ENCODE results near the gene KIAA0586. TPM values are rescaled to one million over a fixed set of nuclear protein-coding genes. Genes with fewer than 3 reads are reported as not detected.

The KIAA0586 gene
- total RNA-seq, 1 donor from 2014 or later = 20.9 TPM

DNA sequence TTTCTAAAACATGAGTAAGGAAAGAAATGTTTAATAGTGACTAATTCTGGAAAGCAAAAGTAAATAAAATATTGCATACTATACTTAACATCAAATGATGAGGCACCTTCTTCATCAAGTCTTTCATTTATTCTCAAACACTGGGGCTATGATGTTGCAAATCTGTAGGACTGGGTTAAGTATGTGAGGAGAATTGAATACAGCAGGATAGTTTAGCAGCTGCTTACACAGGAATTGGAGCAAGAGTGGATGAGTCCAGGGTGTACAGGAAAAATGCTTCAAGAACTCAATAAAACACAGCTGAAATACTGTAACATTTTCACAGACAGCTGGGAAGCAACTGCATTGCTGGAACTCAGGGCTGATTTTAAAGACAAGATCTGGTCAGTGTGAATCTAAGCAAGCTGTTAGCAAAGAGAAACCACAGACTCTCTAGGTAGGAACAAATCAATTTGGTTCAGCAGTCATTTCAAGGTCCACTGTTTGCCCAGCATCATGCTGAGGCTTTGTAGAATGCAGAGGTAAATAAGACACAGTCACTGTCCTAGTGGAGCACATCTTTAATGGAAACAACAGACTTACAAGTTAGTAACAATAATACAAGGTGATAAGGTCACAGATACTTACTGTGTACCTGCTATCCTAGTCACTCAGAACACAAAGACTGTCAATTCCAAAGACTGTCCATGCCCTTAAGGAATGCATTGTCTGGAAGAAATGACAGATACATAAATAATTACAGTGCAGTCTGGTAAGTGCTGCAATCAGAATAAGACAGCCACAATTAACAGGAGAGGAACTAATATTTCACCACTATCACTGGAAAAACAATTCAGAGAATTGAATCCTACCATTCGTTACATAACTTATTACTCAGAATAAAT, 113.5 kb downstream of the KIAA0586 start:
- H3K27me3 Mint-ChIP-seq = no peaks in the 10 kb centered on the region
- no peaks in the 10 kb centered on the region for H3K4me1 Mint-ChIP-seq
- intact Hi-C loops (cut with micrococcal nuclease) = no loop called here
- DNase-seq = no peak
- H3K36me3 Mint-ChIP-seq (ENCODE audit: low read depth) = no peaks in the 10 kb centered on the region
- no peak overlapping the region for H3K27ac Mint-ChIP-seq
- peaks cover 3% of the 10 kb centered on the region for H3K9me3 Mint-ChIP-seq
- no peak overlapping the region for H3K4me3 Mint-ChIP-seq

DNA sequence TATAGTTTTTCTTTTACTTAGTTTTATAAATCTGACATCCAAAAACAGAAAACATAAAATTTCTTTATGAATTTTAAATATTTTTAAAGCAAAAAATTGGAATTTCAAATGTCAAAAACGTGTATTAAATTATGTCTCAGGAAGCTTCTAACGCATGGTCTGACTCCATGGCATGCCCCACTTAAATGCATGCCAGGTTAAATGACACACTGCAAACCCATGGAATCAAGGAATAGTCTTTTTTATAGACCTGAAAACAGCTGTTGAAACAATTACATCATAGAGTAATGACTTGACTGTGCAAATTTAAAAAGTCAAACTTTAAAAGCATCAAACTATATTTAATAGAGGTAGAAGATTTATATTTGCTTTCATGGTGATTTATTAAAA, 114.1 kb downstream of the KIAA0586 start:
- H3K4me1 Mint-ChIP-seq = no peaks in the 10 kb centered on the region
- H3K9me3 Mint-ChIP-seq = no peaks in the 10 kb centered on the region
- no peaks in the 10 kb centered on the region for H3K27me3 Mint-ChIP-seq
- no peak for DNase-seq
- no peaks in the 10 kb centered on the region for H3K36me3 Mint-ChIP-seq (ENCODE audit: low read depth)
- H3K4me3 Mint-ChIP-seq = no peak overlapping the region
- no peak overlapping the region for H3K27ac Mint-ChIP-seq
- intact Hi-C loops (cut with micrococcal nuclease) = no loop called here

DNA sequence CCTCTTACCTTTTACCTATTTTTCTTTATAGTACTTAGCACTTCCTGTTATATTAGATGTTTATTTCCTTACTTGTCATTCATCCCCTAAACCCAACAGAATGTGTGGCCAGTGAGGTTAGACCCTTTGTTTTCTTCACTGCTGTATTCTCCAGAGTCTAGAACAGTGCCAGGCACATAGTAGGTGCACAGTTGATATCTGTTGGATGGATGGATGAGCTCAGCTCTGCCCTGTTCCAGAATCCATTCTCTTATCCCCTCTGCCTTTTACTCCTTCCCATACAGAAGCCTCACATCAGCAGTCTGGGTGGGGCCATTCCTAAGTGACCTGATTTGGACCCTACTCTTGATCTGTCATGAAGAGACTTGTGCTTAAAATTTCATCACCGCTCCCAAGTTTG, 115.7 kb downstream of the KIAA0586 start:
- no peaks in the 10 kb centered on the region for H3K4me1 Mint-ChIP-seq
- no peaks in the 10 kb centered on the region for H3K27me3 Mint-ChIP-seq
- H3K9me3 Mint-ChIP-seq = no peaks in the 10 kb centered on the region

DNA sequence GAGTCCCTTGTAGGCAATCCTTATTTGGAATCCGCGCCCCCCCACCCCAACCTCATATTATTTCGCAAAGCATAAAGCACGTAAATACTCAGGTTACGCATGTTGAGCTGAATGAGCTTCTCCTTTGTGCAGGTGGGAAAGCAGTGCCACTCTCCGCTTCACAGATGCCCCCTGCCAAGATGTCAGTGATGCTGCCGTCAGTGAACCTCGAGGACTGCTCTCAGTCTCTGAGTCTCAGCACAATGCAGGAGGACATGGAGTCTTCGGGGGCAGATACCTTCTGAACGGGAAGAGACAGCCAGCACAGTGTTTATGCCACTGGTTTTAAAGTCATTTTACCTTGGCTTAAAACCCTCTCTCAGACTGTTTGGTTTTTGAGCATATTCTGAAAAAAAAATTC, 120.1 kb downstream of the KIAA0586 start:
- no peak for DNase-seq
- Mint-ChIP-seq H3K4me1 (peaks cover 1% of the 10 kb centered on the region), H3K27me3 (no peaks in the 10 kb centered on the region), H3K4me3 (no peak overlapping the region), H3K27ac (no peak overlapping the region), H3K9me3 (no peaks in the 10 kb centered on the region), H3K36me3 (ENCODE audit: low read depth) (no peaks in the 10 kb centered on the region)
- intact Hi-C loops (cut with micrococcal nuclease) = no loop called here

More for the DNA sequence above, 115.7 kb downstream of the KIAA0586 start:
- intact Hi-C loops (cut with micrococcal nuclease) = no loop called here
- no peak for DNase-seq
- H3K27ac Mint-ChIP-seq = no peak overlapping the region
- no peaks in the 10 kb centered on the region for H3K36me3 Mint-ChIP-seq (ENCODE audit: low read depth)
- no peak overlapping the region for H3K4me3 Mint-ChIP-seq

DNA sequence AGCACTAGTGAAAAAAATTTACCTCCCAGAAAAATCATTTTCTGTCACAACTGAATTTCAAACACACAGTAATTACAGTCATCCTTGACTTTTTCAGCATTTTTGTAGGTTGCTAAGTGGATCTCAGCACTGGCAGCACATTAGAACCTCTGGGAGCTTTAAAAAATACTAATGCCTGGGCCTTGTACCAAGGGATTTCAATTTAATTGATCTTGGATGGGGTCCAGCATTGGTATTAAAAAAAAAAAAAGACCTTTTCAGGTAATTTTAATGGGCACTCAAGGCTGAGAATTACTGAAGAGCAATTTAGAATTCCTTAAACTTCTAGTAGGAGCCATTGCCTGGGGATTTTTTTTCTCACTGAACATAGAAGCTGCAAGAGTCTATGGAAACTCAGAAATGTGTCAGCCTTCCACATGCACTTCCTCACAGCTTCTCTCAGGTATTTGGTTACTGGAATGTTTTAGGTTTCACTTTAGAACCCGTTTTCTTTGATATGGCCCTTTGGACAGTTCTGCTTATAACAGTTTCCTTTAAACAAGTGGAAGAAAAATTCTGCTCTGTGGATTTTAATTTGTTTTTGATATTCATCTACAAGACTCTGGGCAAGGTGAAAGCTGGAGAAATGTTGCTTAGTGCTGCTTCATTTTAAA, 121.7 kb downstream of the KIAA0586 start:
- intact Hi-C loops (cut with micrococcal nuclease) = no loop called here
- H3K4me1 Mint-ChIP-seq = peaks cover 1% of the 10 kb centered on the region
- H3K9me3 Mint-ChIP-seq = no peaks in the 10 kb centered on the region
- H3K36me3 Mint-ChIP-seq (ENCODE audit: low read depth) = no peaks in the 10 kb centered on the region
- H3K27me3 Mint-ChIP-seq = no peaks in the 10 kb centered on the region
- no peak overlapping the region for H3K4me3 Mint-ChIP-seq
- no peak for DNase-seq
- H3K27ac Mint-ChIP-seq = no peak overlapping the region

DNA sequence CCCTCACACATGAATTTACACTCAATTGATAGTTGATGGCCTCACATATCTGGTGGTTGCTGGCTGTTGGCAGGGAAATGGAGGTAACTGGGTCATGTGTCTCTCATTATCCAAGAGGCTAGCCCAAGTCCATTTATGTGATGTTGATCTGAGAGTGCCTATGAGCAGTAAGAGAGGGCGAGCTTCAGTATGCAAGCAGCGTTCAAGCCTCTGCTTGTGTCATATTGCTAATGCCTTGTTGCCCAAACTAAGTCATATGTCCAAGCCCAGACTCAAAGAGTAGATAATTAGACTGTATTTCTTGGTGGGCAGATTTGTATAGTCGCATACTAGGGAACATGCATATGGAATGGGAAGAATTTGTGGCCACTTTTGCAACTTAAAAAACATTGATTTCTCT, 126.4 kb downstream of the KIAA0586 start:
- Mint-ChIP-seq H3K4me3 (no peak overlapping the region), H3K4me1 (no peaks in the 10 kb centered on the region), H3K36me3 (ENCODE audit: low read depth) (no peaks in the 10 kb centered on the region), H3K9me3 (no peaks in the 10 kb centered on the region), H3K27ac (no peak overlapping the region), H3K27me3 (no peaks in the 10 kb centered on the region)
- DNase-seq = no peak
- intact Hi-C loops (cut with micrococcal nuclease) = no loop called here

DNA sequence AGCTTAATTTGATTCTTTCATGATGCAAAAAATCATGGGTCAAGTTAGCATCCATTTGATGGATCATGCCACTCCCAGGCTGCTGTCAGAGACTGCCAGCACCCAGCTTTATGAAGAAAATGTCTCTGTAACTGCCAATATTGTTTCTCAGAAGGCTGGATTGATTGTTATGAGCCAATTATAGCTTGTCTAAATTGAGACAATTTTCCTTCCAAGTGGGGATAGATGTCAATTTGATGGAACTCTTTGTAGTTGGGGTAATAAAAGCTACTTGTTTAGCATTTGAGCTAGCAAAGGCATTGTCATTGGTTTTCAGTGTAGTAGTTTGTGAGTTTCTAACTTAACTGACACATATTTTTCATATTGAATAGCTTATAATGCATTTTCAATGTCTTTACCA, 128.1 kb downstream of the KIAA0586 start:
- Mint-ChIP-seq H3K27me3 (no peaks in the 10 kb centered on the region), H3K27ac (no peak overlapping the region), H3K36me3 (ENCODE audit: low read depth) (no peaks in the 10 kb centered on the region), H3K4me3 (no peak overlapping the region), H3K4me1 (no peaks in the 10 kb centered on the region), H3K9me3 (no peaks in the 10 kb centered on the region)
- DNase-seq = no peak
- intact Hi-C loops (cut with micrococcal nuclease) = no loop called here

DNA sequence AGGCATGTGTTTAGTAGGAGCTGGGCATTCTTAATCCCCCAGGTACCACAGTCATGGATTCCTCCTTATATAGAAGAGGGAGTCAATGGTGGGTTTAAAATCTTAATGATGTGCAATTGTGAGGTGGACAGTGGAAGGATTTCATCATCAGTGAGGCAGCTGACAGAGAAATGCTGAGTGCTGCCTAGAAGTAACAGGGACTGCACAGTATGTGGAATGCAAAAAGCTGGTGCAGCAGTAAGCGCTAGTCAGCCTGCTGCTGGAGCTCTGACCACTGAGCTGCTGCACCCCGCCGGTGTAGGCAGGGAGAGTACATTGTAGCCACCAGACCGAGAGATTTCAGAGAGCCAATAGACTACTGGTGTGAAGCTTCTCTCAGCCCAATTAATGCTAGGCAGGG, 129.7 kb downstream of the KIAA0586 start:
- Mint-ChIP-seq H3K36me3 (ENCODE audit: low read depth) (no peaks in the 10 kb centered on the region), H3K27me3 (no peaks in the 10 kb centered on the region), H3K9me3 (no peaks in the 10 kb centered on the region), H3K4me1 (no peaks in the 10 kb centered on the region), H3K4me3 (no peak overlapping the region), H3K27ac (no peak overlapping the region)
- intact Hi-C loops (cut with micrococcal nuclease) = no loop called here
- DNase-seq = no peak

DNA sequence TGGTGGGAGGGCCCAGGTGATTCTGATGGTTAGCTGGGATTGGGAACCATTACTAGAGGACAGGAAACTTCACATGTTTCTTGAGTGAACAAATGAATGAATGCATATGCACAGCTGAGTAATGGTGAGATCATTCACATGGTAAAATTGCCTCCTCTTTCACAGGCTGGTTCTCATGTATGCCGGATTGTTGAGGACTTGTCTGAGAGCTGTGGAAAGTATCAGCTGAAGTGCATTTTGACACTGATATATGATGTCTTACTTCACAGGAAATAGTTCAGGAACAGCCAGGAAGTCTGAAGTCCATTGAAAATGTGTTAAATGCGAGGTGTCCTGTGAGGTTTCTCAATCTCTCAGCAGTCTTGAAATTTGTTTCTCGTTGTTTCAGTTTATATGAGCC, 132.7 kb downstream of the KIAA0586 start:
- intact Hi-C loops (cut with micrococcal nuclease) = no loop called here
- Mint-ChIP-seq H3K36me3 (ENCODE audit: low read depth) (no peaks in the 10 kb centered on the region), H3K4me1 (no peaks in the 10 kb centered on the region), H3K27ac (no peak overlapping the region), H3K9me3 (no peaks in the 10 kb centered on the region), H3K27me3 (no peaks in the 10 kb centered on the region), H3K4me3 (no peak overlapping the region)
- DNase-seq = no peak

DNA sequence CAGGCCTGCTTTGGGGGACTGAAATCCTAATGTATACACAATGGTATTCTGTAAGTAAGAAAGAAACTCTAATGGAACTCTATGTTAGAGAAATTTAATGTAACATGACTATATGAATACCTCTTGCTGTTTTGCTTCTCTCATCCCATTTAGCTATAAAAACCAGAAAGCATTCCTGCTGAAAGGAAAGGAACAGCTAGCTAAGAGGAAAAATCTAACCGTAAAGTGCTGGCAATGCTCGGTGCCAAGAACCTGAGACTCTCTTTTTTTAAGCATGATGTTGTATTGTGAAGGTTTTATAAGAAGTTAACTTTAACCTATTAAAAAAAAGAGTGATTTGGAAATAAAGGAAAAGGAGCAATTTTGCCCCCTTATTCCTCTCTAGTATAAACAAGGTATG, 134.6 kb downstream of the KIAA0586 start:
- intact Hi-C loops (cut with micrococcal nuclease) = no loop called here
- Mint-ChIP-seq H3K9me3 (no peaks in the 10 kb centered on the region), H3K4me3 (no peak overlapping the region), H3K4me1 (no peaks in the 10 kb centered on the region), H3K27me3 (no peaks in the 10 kb centered on the region), H3K27ac (no peak overlapping the region), H3K36me3 (ENCODE audit: low read depth) (no peaks in the 10 kb centered on the region)
- no peak for DNase-seq

DNA sequence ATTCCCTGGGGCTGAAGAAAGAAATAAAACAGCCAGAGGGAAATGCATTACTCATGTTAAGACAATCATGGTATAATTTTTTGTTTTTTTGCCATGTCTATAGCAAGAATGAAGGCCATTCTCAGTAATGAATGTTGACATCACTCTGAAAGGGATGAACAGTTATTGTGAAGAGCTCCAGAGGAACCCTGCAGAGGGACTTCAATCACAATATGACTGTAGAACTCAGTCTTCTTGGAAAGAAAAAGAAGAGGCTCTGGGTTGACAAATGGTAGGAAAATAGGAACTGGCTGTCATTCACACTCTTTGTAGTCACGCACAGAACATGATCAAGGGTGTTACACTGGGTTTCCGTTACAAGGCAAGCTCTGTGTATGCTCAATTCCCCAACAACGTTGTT, 136.5 kb downstream of the KIAA0586 start:
- H3K27ac Mint-ChIP-seq = no peak overlapping the region
- H3K9me3 Mint-ChIP-seq = peaks cover under 1% of the 10 kb centered on the region
- DNase-seq = no peak
- no peaks in the 10 kb centered on the region for H3K27me3 Mint-ChIP-seq
- no peaks in the 10 kb centered on the region for H3K36me3 Mint-ChIP-seq (ENCODE audit: low read depth)
- H3K4me1 Mint-ChIP-seq = peaks cover under 1% of the 10 kb centered on the region
- intact Hi-C loops (cut with micrococcal nuclease) = no loop called here
- H3K4me3 Mint-ChIP-seq = no peak overlapping the region

DNA sequence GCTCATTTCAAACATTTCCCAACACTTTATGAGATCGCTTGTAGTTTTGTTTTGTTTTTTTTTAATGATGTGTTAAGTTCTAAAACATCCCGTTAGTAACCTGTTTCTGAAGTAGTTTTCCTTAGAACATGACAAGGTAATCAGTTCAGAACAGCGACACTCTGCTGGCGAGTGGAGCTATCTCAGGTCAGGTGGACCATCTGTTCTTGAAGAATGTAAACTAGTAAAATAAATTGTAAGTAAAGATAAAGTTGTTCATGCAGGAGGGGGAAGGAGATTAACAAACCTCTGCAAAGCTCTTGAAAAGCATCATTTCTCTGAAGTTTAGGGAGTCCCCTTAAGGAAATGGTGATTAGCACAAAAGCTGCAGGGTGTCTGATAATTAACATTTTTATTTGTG, 138.3 kb downstream of the KIAA0586 start:
- intact Hi-C loops (cut with micrococcal nuclease) = no loop called here
- no peak overlapping the region for H3K4me3 Mint-ChIP-seq
- peaks cover 5% of the 10 kb centered on the region for H3K9me3 Mint-ChIP-seq
- peaks cover 6% of the 10 kb centered on the region for H3K4me1 Mint-ChIP-seq
- H3K36me3 Mint-ChIP-seq (ENCODE audit: low read depth) = no peaks in the 10 kb centered on the region
- H3K27ac Mint-ChIP-seq = no peak overlapping the region
- no peaks in the 10 kb centered on the region for H3K27me3 Mint-ChIP-seq
- DNase-seq = no peak

DNA sequence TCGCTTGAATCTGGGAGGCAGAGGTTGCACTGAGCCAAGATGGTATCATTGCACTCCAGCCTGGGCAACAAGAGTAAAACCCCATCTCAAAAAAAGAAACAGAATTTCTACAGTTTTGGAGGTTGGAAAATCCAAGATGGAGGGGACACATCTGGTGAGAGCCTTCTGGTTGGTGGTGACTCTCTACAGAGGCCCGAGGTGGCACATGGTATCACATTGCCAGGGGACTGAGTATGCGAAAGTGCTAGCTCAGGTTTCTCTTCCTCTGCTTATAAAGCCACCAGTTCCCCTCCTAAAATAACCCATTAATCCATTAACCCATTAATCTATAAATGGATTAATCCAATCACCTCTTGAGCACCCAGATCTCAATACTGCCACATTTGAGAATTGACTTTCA, 139.5 kb downstream of the KIAA0586 start:
- DNase-seq = no peak
- H3K27ac Mint-ChIP-seq = no peak overlapping the region
- intact Hi-C loops (cut with micrococcal nuclease) = no loop called here

DNA sequence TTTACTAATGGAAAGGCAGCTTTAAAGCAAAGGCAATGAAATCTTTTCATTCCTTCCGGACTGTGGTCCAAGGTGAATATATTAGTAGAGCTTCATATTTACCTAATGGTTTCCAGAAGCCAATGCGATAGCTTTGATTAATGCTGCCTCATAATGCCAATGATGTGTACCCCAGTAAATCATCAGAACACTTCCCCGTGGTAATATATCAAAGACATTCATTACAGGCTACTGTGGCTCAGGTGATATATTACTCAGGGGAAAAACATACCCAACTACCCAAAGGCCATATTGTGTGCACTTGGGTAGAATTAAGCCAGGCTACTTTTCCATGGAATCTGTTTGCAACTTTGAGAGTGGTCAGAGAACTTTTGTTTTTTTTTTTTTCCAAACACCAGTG, 140.8 kb downstream of the KIAA0586 start:
- no peak for DNase-seq
- H3K27ac Mint-ChIP-seq = no peak overlapping the region
- H3K9me3 Mint-ChIP-seq = peaks cover 5% of the 10 kb centered on the region
- no peaks in the 10 kb centered on the region for H3K36me3 Mint-ChIP-seq (ENCODE audit: low read depth)
- peaks cover 26% of the 10 kb centered on the region for H3K4me1 Mint-ChIP-seq
- no peaks in the 10 kb centered on the region for H3K27me3 Mint-ChIP-seq
- intact Hi-C loops (cut with micrococcal nuclease) = no loop called here
- no peak overlapping the region for H3K4me3 Mint-ChIP-seq

More for the DNA sequence above, 139.5 kb downstream of the KIAA0586 start:
- no peak overlapping the region for H3K4me3 Mint-ChIP-seq
- H3K27me3 Mint-ChIP-seq = no peaks in the 10 kb centered on the region
- H3K36me3 Mint-ChIP-seq (ENCODE audit: low read depth) = no peaks in the 10 kb centered on the region
- peaks cover 15% of the 10 kb centered on the region for H3K4me1 Mint-ChIP-seq
- H3K9me3 Mint-ChIP-seq = peaks cover 5% of the 10 kb centered on the region
